DMS53 (cell line): ENCODE data around the gene KIF6.

Experiments
- DNase-seq: peaks from one replicate; lab custom pipeline; 2025; lab: John Stamatoyannopoulos, UW

Gene KIF6

GRCh38 chr6:39378175-39378959 is 346.8 kb downstream of the KIF6 start:
- DNase-seq: no peak

GRCh38 chr6:39377539-39377950 is 347.7 kb downstream of the KIF6 start:
- peak; percentile 86 for DNase-seq

GRCh38 chr6:39375405-39375804 is 349.8 kb downstream of the KIF6 start:
- DNase-seq: no peak

GRCh38 chr6:39370390-39370789 is 354.8 kb downstream of the KIF6 start:
- DNase-seq: no peak

GRCh38 chr6:39369987-39370386 is 355.2 kb downstream of the KIF6 start:
- no peak for DNase-seq

- no peak for DNase-seq
Measured at GRCh38 chr6:39367700-39368099, 357.5 kb downstream of the KIF6 start.

- DNase-seq: peak; percentile 41
Measured at GRCh38 chr6:39366931-39367618, 358.1 kb downstream of the KIF6 start.

GRCh38 chr6:39365281-39366074 is 359.7 kb downstream of the KIF6 start:
- peak; percentile 44 for DNase-seq

- DNase-seq: no peak
Measured at GRCh38 chr6:39363280-39363679, 361.9 kb downstream of the KIF6 start.

- DNase-seq: peak; percentile 57
Measured at GRCh38 chr6:39362487-39362865, 362.7 kb downstream of the KIF6 start.

- DNase-seq: peak; percentile 87
Measured at GRCh38 chr6:39361657-39362486, 363.3 kb downstream of the KIF6 start.

GRCh38 chr6:39360378-39360777 is 364.8 kb downstream of the KIF6 start:
- no peak for DNase-seq

GRCh38 chr6:39357998-39358686 is 367.1 kb downstream of the KIF6 start:
- peak; percentile 92 for DNase-seq

GRCh38 chr6:39353698-39354315 is 371.4 kb downstream of the KIF6 start:
- no peak for DNase-seq

GRCh38 chr6:39350723-39351505 is 374.3 kb downstream of the KIF6 start:
- peak; percentile 15 for DNase-seq

GRCh38 chr6:39348740-39349139 is 376.5 kb downstream of the KIF6 start:
- DNase-seq: no peak

- peak; percentile 77 for DNase-seq
Measured at GRCh38 chr6:39347906-39348585, 377.2 kb downstream of the KIF6 start.

GRCh38 chr6:39347206-39347605 is 378.0 kb downstream of the KIF6 start:
- peak; percentile 18 for DNase-seq

- peak; percentile 6 for DNase-seq
Measured at GRCh38 chr6:39344821-39345280, 380.4 kb downstream of the KIF6 start.
